Breast epithelium (tissue), 4 donors: ENCODE results near the gene ELF5. TPM values are rescaled to one million over a fixed set of nuclear protein-coding genes. Genes with fewer than 3 reads are reported as not detected.

Experiments
- DNase-seq, 2 donors: peaks; one replicate each; pipeline ENCODE4 v3.0.0-alpha.2; 2019; ENCODE audit warnings: low spot score in 2 of 2
- H3K27ac ChIP-seq, 2 donors: fragments of 200-600 bp; sonication (generic) in 1 of 2; one replicate each; pipeline ENCODE4 v1.5.1; 2016 to 2019; ENCODE audit warnings: mild to moderate bottlenecking in 1 of 2
- H3K27me3 ChIP-seq, 2 donors: fragments of 200-600 bp; sonication (generic) in 1 of 2; one replicate each; pipeline versions ENCODE4 v1.5.1 to v1.6.0; 2017 to 2019; ENCODE audit warnings: control low read depth in 1 of 2, mild to moderate bottlenecking in 1 of 2
- H3K36me3 ChIP-seq: fragments of 200-600 bp; one replicate; pipeline ENCODE4 v1.5.1; 2019
- H3K4me1 ChIP-seq, 2 donors: fragments of 200-600 bp; sonication (generic); one replicate each; pipeline ENCODE4 v1.5.1; 2016 to 2019; ENCODE audit warnings: control low read depth in 1 of 2
- H3K4me3 ChIP-seq, 3 donors: fragments of 200-600 bp; sonication (generic); 1 replicate in 2 of 3; 2 replicates in 1 of 3; pipeline ENCODE4 v1.5.1; 2016 to 2019; ENCODE audit warnings: mild to moderate bottlenecking in 3 of 3, moderate library complexity in 2 of 3
- H3K9me3 ChIP-seq, 2 donors: fragments of 200-600 bp; sonication (generic) in 1 of 2; one replicate each; pipeline ENCODE4 v1.5.1; 2016 to 2019; ENCODE audit warnings: control low read depth in 1 of 2
- CTCF ChIP-seq, 3 donors: fragments of 450-650 bp; IDR thresholded peaks; one replicate each; pipeline ENCODE4 v1.5.1; 2016 to 2017; ENCODE audit warnings: antibody characterized with exemption in 3 of 3, mild to moderate bottlenecking in 3 of 3, moderate library complexity in 3 of 3
- POLR2A ChIP-seq: fragments of 450-650 bp; IDR thresholded peaks from one replicate; pipeline ENCODE4 v1.6.1; 2016; ENCODE audit warnings: antibody characterized with exemption, mild to moderate bottlenecking, moderate library complexity
- POLR2AphosphoS5 ChIP-seq, 3 donors: sonication (generic); formaldehyde crosslinking; IDR thresholded peaks; one replicate each; pipeline ENCODE4 v1.6.1; 2017; ENCODE audit warnings: antibody characterized with exemption in 3 of 3
- intact Hi-C: fragments of 100-400 bp; cut with DNase I; formaldehyde crosslinking; loops from one replicate; pipeline ENCODE4 v1.15.1; 2023; ENCODE audit warnings: low total_unique reads
- total RNA-seq, 3 donors: library from RNA; depleted of rRNA; stranded (reverse); fragments of >200 nt; gene quantifications; one replicate each; pipeline ENCODE4 v1.1.0, GENCODE V29; 2016

ELF5 gene
- total RNA-seq, 3 donors from 2014 or later = 18.7 to 32.5 TPM; not detected in 1

DNA sequence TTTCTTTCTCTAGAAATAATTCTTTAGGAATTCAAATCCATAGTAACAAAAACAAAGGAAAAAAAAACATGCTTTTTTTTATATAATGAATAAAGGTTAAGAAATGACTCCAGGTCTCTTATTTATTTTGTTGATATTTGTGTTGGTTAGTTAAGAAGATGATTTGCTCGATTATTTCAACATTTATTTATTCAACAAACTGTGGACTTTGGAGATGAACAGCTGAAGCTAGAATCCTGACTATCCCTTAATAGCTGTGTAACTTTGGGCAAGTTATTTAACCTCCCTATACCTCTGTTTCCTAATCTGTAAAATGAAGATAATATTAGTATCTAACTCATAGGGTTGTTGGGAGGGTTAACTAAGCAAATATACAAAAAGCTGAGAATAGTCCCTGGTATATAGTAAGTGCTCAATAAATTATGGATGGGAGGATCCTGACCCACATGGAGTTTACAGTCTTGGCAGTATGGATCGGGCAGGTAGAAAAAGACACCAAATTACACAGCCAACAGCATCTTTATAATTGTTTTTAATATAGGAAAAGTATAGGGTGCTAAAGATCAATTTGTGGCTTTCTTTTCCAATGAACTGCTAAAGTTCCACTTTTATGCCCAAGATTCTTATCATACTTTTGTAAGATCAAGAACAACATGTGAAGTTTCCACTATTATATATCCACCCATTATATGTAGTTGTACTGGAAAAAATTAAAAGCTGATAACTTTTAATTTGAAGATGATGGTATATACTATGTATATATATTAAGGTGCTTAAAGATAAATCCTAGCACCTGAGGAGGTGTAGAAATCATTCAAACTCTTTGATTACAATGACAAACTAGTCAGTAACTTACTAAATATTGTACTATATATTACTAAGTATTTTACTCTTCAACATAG, 76.1 kb downstream of the ELF5 start:
- H3K36me3 ChIP-seq = no peaks in the 10 kb centered on the region
- intact Hi-C loops = loop anchor here (5.0 kb wide), 1 partner anchor 990 kb away; no protein-coding TSS in a partner anchor

DNA sequence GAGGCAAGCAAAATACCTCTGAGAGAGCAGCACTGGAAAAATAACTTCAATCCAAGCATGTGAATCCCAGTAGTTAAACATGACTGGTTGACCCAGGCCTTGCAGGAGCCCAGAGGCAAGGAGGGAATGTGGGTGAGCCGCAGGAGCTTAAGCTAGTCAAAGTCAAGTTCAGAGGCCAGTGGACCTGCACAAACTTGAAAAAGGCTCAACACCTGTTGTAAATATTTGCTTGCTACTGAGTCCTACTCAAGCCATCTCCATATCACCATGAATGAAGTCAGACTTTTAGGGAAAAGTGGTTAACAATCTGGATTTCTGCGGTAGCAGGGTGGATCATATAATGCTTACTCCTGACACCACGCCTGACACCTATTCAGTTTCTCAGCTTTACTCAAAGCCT, 79.7 kb downstream of the ELF5 start:
- DNase-seq = no peak
- TF ChIP-seq CTCF (IDR thresholded peaks at IDR 0.05) = no peak
- TF ChIP-seq POLR2AphosphoS5 (IDR thresholded peaks at IDR 0.05) = no peak
- no peak for TF ChIP-seq POLR2A
- Histone ChIP-seq H3K4me3 (no peak overlapping the region), H3K36me3 (no peaks in the 10 kb centered on the region), H3K4me1 (no peaks in the 10 kb centered on the region), H3K27ac (no peak overlapping the region), H3K27me3 (no peaks in the 10 kb centered on the region), H3K9me3 (no peaks in the 10 kb centered on the region)
- intact Hi-C loops = no loop called here

More for the DNA sequence above, 76.1 kb downstream of the ELF5 start:
- no peak for DNase-seq
- H3K27ac ChIP-seq = no peak overlapping the region
- H3K27me3 ChIP-seq = no peaks in the 10 kb centered on the region
- H3K4me1 ChIP-seq = no peaks in the 10 kb centered on the region
- peak overlapping the region in 2 of 3 donors; percentile 65 to 98 for H3K4me3 ChIP-seq
- no peaks in the 10 kb centered on the region for H3K9me3 ChIP-seq
- TF ChIP-seq POLR2A = no peak

DNA sequence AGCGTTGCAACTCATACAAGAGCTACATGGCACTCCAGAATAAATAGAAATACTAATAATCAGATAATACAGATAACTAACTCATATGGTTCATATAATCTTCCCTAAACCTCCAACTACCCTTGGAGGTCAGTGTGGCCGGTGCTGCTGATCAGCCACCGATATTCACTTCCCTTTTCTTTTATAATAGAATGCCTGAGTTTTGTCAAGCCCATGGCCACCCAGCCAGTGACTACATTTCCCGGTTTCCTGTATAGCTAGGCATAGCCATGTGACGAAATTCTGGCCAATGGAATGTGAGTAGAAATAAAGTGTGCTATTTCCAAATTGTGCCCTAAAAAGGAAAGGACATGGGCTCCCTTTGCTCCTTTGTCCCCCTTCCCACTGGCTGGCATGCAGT, 80.8 kb downstream of the ELF5 start:
- H3K27ac ChIP-seq = no peak overlapping the region
- no peaks in the 10 kb centered on the region for H3K9me3 ChIP-seq
- H3K36me3 ChIP-seq = no peaks in the 10 kb centered on the region
- DNase-seq = no peak
- no peaks in the 10 kb centered on the region for H3K27me3 ChIP-seq
- no peaks in the 10 kb centered on the region for H3K4me1 ChIP-seq
- intact Hi-C loops = no loop called here
- H3K4me3 ChIP-seq = no peak overlapping the region
- TF ChIP-seq POLR2A = no peak
- no peak for TF ChIP-seq CTCF (IDR thresholded peaks at IDR 0.05)
- TF ChIP-seq POLR2AphosphoS5 (IDR thresholded peaks at IDR 0.05) = no peak

GRCh38 chr11:34431979-34432378, 81.6 kb downstream of the ELF5 start:
- Histone ChIP-seq H3K4me3 (no peak overlapping the region), H3K4me1 (no peaks in the 10 kb centered on the region), H3K27ac (no peak overlapping the region), H3K36me3 (no peaks in the 10 kb centered on the region), H3K27me3 (no peaks in the 10 kb centered on the region), H3K9me3 (no peaks in the 10 kb centered on the region)
- TF ChIP-seq POLR2AphosphoS5 (IDR thresholded peaks at IDR 0.05) = no peak
- no peak for TF ChIP-seq POLR2A
- TF ChIP-seq CTCF (IDR thresholded peaks at IDR 0.05) = no peak
- intact Hi-C loops = no loop called here
- DNase-seq = no peak

Other genes with a start within 250 kb of the ELF5 start
- gene ABTB2, start 155.8 kb downstream of the ELF5 start, total RNA-seq = 1 to 10 TPM; 1.3 to 5.6 (median 1.9) TPM
- gene CAT, start 74.9 kb downstream of the ELF5 start, total RNA-seq = 100 to 1,000 TPM; 177 to 469 (median 190) TPM
- gene EHF, start 107.3 kb upstream of the ELF5 start, total RNA-seq = 100 to 1,000 TPM in 2 of 3 donors, under 1 TPM in 1; 0.16 to 392 (median 132) TPM